Ishikawa (cell line): ENCODE data around the gene CDKN2AIP.

Experiments
- CEBPB ChIP-seq: IDR thresholded peaks from 2 replicates; pipeline ENCODE4 v1.6.1; 2012
- CREB1 ChIP-seq: IDR thresholded peaks from 2 replicates; pipeline ENCODE4 v1.6.1; 2012; ENCODE audit warnings: low read depth
- EGR1 ChIP-seq: IDR thresholded peaks from 2 replicates; pipeline ENCODE4 v1.6.1; 2012
- EP300 ChIP-seq: IDR thresholded peaks from 2 replicates; pipeline ENCODE4 v1.6.1; 2012; ENCODE audit warnings: borderline replicate concordance
- FOXM1 ChIP-seq: IDR thresholded peaks from 2 replicates; pipeline ENCODE4 v1.6.1; 2012; ENCODE audit warnings: low read depth, borderline replicate concordance
- MAX ChIP-seq: IDR thresholded peaks from 2 replicates; pipeline ENCODE4 v1.6.1; 2012
- NFIC ChIP-seq: IDR thresholded peaks from 2 replicates; pipeline ENCODE4 v1.6.1; 2012
- RAD21 ChIP-seq: IDR thresholded peaks from 2 replicates; pipeline ENCODE4 v1.6.1; 2012; ENCODE audit warnings: low read depth
- REST ChIP-seq: IDR thresholded peaks from 2 replicates; pipeline ENCODE4 v1.6.1; 2012; ENCODE audit warnings: low read depth, mild to moderate bottlenecking
- TAF1 ChIP-seq: IDR thresholded peaks from 2 replicates; pipeline ENCODE4 v1.6.1; 2012; ENCODE audit warnings: low read depth, mild to moderate bottlenecking
- TEAD4 ChIP-seq: IDR thresholded peaks from 2 replicates; pipeline ENCODE4 v1.6.1; 2012
- USF1 ChIP-seq: IDR thresholded peaks from 2 replicates; pipeline ENCODE4 v1.6.1; 2012
- YY1 ChIP-seq: IDR thresholded peaks from 2 replicates; pipeline ENCODE4 v1.6.1; 2012; ENCODE audit warnings: low read depth
- ZBTB7A ChIP-seq: IDR thresholded peaks from 2 replicates; pipeline ENCODE4 v1.6.1; 2012; ENCODE audit warnings: low read depth

- TF ChIP-seq RAD21 (no peak), MAX (no peak), YY1 (no peak), EP300 (no peak), REST (no peak), FOXM1 (no peak), EGR1 (no peak), CEBPB (no peak), ZBTB7A (no peak), TAF1 (no peak), CREB1 (no peak), NFIC (no peak), USF1 (no peak), TEAD4 (no peak)
Observed at GRCh38 chr4:183399616-183400015, 44.8 kb upstream of the CDKN2AIP start.
